Tibial nerve (tissue), 4 donors: Measurements from ENCODE around the gene DDX25.

Experiments
- EP300 ChIP-seq, 2 donors: sonication (generic); formaldehyde crosslinking; IDR thresholded peaks; one replicate each; pipeline ENCODE4 v1.6.1; 2017; ENCODE audit warnings: antibody characterized with exemption in 2 of 2, mild to moderate bottlenecking in 1 of 2
- TF ChIP-seq, protein P1 (sequence below), 5 experiments: fragments of 200-600 bp in 3 of 5; fragments of 450-650 bp in 2 of 5; sonication (generic) in 3 of 5; IDR thresholded peaks; one replicate each; pipeline ENCODE4 v1.5.1; 2016 to 2019; ENCODE audit warnings: antibody characterized with exemption in 5 of 5, mild to moderate bottlenecking in 3 of 5, moderate library complexity in 2 of 5

DNA sequence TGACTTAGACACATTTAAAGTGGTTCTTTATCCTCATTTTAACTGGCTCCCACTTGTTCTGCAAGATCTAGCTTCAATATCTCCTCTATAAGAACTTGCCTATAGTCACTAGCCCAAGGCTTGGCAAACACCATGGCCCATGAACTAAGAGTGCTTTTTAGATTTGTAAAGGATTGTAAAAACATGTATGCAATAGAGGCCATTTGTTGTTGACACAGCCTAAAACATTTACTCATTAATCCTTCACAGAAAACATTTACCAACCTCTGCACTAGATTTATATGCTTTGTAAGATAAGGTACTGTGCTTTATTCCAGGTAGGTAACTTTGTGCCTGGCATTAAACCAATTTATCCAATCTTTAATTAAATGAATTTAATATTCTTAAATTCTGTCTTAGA is 11.3 kb upstream of the DDX25 start:
- TF ChIP-seq, protein P1, sequence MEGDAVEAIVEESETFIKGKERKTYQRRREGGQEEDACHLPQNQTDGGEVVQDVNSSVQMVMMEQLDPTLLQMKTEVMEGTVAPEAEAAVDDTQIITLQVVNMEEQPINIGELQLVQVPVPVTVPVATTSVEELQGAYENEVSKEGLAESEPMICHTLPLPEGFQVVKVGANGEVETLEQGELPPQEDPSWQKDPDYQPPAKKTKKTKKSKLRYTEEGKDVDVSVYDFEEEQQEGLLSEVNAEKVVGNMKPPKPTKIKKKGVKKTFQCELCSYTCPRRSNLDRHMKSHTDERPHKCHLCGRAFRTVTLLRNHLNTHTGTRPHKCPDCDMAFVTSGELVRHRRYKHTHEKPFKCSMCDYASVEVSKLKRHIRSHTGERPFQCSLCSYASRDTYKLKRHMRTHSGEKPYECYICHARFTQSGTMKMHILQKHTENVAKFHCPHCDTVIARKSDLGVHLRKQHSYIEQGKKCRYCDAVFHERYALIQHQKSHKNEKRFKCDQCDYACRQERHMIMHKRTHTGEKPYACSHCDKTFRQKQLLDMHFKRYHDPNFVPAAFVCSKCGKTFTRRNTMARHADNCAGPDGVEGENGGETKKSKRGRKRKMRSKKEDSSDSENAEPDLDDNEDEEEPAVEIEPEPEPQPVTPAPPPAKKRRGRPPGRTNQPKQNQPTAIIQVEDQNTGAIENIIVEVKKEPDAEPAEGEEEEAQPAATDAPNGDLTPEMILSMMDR (IDR thresholded peaks at IDR 0.05) = no peak
- TF ChIP-seq EP300 (IDR thresholded peaks at IDR 0.05) = no peak
